Kidney capillary endothelial cell (primary cell): ENCODE data around the gene LATS2.

Experiments used
- DNase-seq: peaks from one replicate; pipeline ENCODE4 v3.0.0-alpha.2; 2018; ENCODE audit warnings: low spot score

The LATS2 gene

GRCh38 chr13:21015284-21015683 is 46.1 kb downstream of the LATS2 start:
- DNase-seq: no peak

GRCh38 chr13:21014502-21015170 is 46.8 kb downstream of the LATS2 start:
- no peak for DNase-seq

GRCh38 chr13:21014139-21014501 is 47.3 kb downstream of the LATS2 start:
- DNase-seq: no peak

- no peak for DNase-seq
Observed at GRCh38 chr13:21013682-21014038, 47.7 kb downstream of the LATS2 start.

- DNase-seq: no peak
Observed at GRCh38 chr13:21012841-21013681, 48.3 kb downstream of the LATS2 start.

- no peak for DNase-seq
Observed at GRCh38 chr13:21012211-21012610, 49.2 kb downstream of the LATS2 start.

- DNase-seq: no peak
Observed at GRCh38 chr13:21011378-21011777, 50.0 kb downstream of the LATS2 start.

- no peak for DNase-seq
Observed at GRCh38 chr13:21010621-21011020, 50.8 kb downstream of the LATS2 start.

GRCh38 chr13:21009036-21009435 is 52.4 kb downstream of the LATS2 start:
- no peak for DNase-seq

GRCh38 chr13:21008026-21008425 is 53.4 kb downstream of the LATS2 start:
- no peak for DNase-seq

GRCh38 chr13:21006141-21007005 is 55.0 kb downstream of the LATS2 start:
- no peak for DNase-seq

- no peak for DNase-seq
Observed at GRCh38 chr13:21005193-21005592, 56.2 kb downstream of the LATS2 start.

GRCh38 chr13:21001471-21001870 is 59.9 kb downstream of the LATS2 start:
- DNase-seq: no peak

GRCh38 chr13:21000647-21001046 is 60.7 kb downstream of the LATS2 start:
- DNase-seq: no peak

GRCh38 chr13:20998649-20999415 is 62.6 kb downstream of the LATS2 start:
- no peak for DNase-seq

- DNase-seq: peak; percentile 32
Observed at GRCh38 chr13:20997301-20998161, 63.9 kb downstream of the LATS2 start.

- DNase-seq: no peak
Observed at GRCh38 chr13:20995245-20995838, 66.0 kb downstream of the LATS2 start.

- DNase-seq: no peak
Observed at GRCh38 chr13:20994441-20994821, 67.0 kb downstream of the LATS2 start.

GRCh38 chr13:20993661-20994440 is 67.5 kb downstream of the LATS2 start:
- no peak for DNase-seq

- no peak for DNase-seq
Observed at GRCh38 chr13:20993211-20993610, 68.2 kb downstream of the LATS2 start.
